SU-DHL-6 (cell line): ENCODE data around the gene DENND6B.

Experiments
- EZH2phosphoT487 ChIP-seq: fragments of 200-600 bp; sonication (generic), shearing (Covaris generic); conservative IDR thresholded peaks from 2 replicates; pipeline ENCODE4 v1.6.1; 2018; ENCODE audit warnings: mild to moderate bottlenecking, antibody characterized with exemption, low read length, moderate library complexity, mixed read lengths
- TF ChIP-seq, protein P1 (sequence below): fragments of 200-600 bp; sonication (generic); IDR thresholded peaks from one replicate; pipeline ENCODE4 v1.5.1; 2017; ENCODE audit warnings: antibody characterized with exemption, mild to moderate bottlenecking, low read length, moderate library complexity; ENCODE audit not compliant: insufficient read depth, poor library complexity, severe bottlenecking

DNA sequence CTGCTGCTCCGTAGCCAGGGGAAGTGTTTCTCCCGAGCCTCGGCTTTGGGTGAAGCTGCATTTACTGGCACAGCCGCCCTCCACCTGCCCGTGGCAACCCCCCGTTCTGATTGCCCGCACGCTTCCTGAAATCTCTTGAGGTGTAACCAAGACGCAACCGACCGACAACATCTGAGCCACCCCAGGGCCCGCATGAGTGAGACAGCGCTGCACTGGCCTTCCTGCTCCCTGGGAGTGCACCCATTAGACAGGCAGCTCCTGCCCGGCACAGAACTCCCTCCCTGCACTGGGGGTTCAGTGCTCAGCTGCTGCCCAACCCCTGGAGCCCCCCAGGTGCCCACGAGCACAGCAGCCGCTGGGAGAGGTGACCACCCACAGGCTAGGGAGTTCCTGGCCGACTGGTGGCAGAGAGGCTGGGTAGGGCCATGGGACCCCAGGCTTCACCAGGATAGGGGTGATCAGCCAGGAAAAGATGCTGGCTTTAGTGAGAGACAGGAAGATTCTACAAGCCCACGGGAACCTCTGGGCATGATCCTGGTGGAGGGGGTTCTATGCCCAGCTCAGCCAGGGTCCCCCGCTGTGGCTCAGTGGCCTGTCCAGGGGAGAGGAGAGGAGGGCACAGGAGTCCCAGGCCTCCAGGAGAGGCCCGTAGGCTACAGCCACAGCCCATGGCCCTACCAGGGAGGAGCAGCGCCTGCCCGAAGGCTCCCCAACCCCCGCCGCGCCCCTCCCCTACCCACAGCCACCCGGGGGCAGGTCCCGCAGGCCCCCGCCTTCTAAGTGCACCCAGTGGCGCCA, 34.0 kb downstream of the DENND6B start:
- TF ChIP-seq, protein P1, sequence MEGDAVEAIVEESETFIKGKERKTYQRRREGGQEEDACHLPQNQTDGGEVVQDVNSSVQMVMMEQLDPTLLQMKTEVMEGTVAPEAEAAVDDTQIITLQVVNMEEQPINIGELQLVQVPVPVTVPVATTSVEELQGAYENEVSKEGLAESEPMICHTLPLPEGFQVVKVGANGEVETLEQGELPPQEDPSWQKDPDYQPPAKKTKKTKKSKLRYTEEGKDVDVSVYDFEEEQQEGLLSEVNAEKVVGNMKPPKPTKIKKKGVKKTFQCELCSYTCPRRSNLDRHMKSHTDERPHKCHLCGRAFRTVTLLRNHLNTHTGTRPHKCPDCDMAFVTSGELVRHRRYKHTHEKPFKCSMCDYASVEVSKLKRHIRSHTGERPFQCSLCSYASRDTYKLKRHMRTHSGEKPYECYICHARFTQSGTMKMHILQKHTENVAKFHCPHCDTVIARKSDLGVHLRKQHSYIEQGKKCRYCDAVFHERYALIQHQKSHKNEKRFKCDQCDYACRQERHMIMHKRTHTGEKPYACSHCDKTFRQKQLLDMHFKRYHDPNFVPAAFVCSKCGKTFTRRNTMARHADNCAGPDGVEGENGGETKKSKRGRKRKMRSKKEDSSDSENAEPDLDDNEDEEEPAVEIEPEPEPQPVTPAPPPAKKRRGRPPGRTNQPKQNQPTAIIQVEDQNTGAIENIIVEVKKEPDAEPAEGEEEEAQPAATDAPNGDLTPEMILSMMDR = no peak
- no peak for TF ChIP-seq EZH2phosphoT487
